Stimulated activated CD4-positive, alpha-beta T cell treated with anti-CD3 and anti-CD28 coated beads, Interleukin-2, amount 100 ng/mL, for 24 hours (primary cell): ENCODE data around the gene FTL.

Source experiments
- DNase-seq, 2 donors: peaks; one replicate each; pipeline ENCODE4 v3.0.0-alpha.2; 2020

Gene FTL

DNA sequence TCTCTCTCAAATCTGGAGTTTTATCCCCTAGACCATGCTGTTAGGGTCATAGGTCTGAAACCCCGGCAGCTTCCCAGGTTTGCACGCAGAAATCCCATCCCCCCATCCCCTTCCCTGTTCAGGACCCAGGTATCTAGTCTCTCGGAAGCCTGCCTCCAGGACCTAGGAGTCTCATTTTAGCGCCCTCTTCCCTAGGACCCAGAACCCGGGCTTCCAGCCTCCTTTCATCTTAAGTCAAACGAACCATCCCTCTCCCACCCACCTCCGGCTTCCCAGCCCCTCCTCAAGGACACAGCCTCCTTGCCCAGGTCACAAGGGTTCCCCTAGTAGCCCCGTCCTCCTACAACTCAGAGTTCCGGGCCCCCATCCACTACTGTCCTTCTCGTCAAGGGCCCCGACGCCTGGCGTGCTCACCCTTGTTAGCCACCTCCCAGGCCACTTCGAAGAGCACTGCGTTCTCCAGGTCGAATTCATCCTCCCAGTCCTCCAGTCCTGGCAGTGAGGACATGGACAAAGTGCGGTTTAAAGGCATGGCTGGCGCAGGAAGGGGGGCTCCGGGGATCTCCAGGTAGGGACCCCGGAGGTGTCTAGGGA is 27.6 kb downstream of the FTL start:
- DNase-seq, result peak in 1 of 2 donors; percentile 24

DNA sequence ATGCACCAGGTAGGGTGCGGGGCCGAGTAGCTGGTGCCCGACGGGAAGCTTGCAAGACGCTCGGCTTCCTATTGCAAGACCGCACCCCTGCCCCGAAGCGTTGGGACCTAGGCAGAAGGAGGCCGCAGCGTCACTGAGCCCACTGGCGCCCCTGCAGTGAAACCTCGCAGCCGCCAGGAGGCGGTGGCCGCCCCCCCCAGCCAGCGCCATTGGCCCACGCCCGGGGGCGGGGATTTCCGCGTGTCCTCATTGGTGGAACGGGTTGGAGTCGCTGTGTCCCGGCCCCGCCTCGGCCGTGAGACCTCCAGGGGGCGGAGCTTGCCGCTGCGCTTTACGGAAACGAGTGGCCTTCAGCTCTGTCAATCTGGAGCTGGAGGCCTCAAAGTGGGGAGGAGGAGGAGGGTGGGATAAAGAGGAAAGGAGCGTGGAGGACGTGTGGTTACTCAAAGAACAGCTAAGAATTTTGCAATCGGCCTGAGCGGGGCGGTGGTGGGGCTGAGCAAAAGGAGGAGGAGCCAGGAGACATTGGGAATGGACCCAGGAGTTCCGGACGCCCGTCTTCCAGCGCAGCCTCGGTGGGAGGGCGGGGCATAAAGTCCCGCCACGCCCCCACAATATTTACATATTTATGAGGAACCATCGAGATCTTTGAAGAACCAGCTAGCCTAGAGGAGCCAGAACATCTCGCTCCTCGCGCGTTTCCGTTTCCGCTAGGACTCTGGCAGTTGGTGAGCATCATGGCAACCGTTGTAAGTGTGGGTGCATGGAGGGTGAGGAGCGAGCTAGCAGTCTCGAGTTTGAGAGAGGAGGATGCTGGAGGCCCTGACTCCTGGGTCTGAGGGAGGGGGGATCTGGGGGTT is 28.3 kb downstream of the FTL start, which contains the start of the genes GYS1 and RUVBL2:
GYS1 (minus strand) TSS at position 135 of the 860 bp plus-strand sequence. CDS start 197 bp downstream, outside the sequence.
RUVBL2 (plus strand) TSS at position 713 of the 860 bp plus-strand sequence; CDS start at position 738, 25 bp downstream.
- DNase-seq, result peak; percentile 100

DNA sequence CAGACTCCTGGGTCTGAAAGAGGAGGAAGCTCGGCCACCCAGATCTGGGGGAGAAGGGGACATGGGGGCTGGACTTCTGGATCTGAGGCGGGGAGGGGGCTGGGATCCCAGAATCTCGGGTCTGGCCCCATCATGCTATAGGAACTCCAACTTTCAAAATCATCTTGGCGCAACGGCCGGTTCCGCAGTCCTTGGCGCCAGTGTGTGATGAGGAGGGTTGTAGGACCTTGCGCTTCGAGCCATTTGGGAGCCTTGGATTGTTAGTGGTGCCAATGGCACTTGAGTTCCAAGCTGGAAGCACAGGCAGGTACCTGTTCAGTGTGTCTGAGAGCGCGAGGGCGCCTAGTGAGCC is 28.9 kb downstream of the FTL start:
- DNase-seq, result no peak

DNA sequence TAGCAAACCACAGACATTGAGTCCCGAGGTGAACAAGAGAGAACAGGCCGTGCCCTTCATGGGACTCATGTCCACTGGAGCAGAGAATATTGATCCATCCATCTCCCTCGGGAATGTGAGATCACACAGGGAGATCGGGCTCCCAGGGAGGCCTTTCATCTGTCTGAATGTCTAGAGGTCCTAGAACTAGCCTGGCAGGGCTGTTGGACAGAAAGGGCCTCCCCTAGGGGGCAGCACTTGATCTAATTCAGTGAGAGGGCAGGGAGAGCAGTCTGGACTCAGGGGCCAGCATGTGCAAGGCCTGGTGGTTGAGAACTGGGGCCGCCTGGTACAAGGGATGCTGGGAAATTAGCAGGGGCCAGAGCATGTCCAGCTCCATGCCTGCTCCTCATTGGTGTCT is 32.9 kb downstream of the FTL start:
- peak; percentile 69 to 70 for DNase-seq

DNA sequence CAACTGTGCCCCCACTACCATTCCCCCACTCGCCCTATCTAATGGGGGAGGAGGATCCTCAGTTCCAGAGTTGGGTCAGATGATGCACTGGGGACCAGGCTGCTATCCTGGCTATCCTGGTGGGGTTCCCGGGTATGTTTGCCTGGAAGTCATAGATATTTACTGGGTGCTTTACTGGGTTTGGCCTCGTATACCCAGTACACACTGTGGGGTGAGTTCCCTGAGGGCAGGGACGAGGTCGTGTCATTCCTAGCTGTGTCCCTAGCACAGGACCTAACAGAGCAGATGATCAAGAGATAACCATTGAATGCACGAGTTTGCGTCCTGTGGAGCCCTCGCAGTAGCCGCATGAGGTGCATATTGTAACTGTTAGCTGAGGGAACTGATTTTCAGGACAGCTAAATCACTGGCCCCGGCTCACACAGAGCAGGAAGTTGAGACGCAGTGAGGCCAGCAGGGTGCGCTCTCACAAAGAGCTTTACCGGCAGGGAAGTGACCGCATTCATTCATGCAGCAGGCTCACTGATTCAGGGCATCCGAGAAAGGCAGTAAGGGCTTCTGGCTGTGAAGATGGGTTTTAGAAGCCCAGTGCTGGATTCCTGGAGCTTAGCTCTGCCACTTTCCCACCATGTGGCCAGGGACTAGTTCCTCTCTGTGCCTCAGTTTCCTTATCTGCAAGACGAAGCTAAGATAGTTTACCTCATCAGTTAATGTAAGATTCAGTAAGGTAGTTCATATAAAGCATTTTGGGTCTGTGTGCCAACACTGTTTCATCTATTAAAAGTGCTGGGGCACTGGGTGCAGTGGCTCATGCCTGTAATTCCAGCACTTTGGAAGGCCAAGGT is 34.6 kb downstream of the FTL start:
- DNase-seq, result peak; percentile 71 to 76

DNA sequence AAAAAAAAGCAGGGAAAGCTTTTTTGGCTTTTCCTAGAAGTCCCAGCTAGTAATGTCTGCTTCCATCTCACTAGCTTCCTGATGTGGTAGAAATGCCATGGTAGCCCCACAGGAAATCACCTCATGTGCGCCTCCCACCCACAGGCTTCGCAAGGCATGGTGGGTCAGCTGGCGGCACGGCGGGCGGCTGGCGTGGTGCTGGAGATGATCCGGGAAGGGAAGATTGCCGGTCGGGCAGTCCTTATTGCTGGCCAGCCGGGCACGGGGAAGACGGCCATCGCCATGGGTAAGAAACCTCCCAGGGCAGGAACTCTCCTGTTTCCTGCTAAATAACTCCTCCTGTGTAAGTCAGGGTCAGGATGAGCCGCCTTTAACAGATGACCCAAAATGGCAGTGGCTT is 39.0 kb downstream of the FTL start:
- DNase-seq, result no peak

DNA sequence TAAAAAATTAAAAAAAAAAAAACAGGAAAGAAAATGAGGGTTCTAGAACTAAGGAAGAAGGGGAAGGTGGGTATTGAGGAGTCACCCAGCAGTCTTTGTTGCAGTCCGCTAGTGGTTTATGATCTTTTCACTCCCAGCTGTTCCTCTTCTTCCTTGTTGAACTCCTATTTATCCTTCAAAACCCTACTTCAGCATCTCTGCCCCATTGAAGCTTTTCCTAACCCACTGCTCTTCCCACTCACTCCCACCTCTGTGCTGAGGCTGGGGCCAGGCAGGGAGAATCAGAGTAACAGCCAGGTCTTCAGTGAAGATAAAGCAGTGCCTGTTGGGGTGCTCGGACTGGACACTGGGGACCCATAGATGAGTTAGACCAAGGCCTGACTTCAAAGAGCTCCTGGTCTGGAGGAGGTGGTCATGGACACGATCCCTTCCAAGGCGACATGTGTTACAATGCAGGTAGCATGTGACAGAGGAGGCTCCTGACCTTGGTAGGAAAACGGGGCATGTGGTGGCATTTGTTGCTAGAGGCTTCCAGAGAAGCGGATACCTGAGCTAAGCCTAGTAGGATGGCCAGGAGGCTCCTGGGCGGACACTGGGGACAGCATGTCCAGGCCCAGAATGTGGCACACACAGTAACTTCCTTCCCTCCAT is 40.0 kb downstream of the FTL start:
- DNase-seq, result no peak

DNA sequence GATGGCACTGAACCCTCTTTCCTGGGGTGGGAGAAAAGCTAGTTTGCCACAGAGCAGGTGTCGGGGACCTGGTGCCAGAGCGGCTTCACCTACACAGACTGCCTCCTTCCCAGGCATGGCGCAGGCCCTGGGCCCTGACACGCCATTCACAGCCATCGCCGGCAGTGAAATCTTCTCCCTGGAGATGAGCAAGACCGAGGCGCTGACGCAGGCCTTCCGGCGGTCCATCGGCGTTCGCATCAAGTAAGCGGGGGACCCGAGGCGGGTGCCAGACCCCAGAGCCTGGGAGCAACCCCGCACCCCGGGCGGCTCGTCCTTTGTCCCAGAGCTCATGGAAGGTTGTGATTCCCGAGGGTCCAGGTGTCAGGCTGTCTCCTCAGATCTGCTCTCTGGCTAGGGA is 41.8 kb downstream of the FTL start:
- no peak for DNase-seq

DNA sequence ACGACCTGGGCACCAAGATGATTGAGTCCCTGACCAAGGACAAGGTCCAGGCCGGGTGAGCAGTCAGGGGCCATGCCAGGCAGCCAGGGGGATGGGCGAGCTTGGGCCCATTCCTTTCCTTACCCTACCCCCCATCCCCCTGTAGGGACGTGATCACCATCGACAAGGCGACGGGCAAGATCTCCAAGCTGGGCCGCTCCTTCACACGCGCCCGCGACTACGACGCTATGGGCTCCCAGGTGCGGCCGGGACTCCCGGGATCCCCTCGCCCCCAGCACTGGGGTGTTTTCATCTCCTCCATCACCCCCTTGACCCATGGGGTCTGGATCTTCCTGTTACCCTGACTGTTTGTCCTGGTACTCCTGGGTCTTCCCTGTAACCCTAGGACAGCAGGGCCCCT is 44.7 kb downstream of the FTL start:
- no peak for DNase-seq

DNA sequence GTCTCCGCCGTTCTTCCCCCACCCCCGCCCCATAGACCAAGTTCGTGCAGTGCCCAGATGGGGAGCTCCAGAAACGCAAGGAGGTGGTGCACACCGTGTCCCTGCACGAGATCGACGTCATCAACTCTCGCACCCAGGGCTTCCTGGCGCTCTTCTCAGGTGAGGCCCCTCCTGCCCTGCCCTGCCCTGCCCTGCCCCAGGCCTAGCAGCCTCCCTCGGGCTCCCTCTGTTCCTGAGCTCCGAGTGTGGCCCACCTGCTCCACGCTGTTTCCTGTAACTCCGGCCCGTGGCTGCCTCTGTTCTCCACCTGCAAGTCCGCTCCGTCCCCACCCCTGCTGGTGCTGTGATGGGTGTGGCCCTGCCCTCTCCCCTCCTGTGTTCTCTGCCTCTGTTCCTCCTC is 45.3 kb downstream of the FTL start:
- no peak for DNase-seq

DNA sequence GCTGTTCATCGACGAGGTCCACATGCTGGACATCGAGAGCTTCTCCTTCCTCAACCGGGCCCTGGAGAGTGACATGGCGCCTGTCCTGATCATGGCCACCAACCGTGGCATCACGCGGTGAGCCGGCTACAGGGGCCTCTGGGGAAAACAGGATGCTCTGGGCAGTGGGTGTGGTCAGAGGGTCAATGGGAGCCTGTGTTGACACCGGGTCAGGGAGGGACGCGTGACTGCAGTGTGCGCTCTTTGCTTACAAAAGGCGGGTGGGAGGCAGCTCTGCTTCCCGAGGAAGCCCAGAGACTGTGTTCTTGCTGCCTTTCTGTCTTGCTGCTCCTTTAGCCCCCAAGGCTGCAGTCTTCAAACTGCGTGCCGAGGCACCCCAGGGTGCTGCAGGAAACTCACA is 46.1 kb downstream of the FTL start:
- no peak for DNase-seq

DNA sequence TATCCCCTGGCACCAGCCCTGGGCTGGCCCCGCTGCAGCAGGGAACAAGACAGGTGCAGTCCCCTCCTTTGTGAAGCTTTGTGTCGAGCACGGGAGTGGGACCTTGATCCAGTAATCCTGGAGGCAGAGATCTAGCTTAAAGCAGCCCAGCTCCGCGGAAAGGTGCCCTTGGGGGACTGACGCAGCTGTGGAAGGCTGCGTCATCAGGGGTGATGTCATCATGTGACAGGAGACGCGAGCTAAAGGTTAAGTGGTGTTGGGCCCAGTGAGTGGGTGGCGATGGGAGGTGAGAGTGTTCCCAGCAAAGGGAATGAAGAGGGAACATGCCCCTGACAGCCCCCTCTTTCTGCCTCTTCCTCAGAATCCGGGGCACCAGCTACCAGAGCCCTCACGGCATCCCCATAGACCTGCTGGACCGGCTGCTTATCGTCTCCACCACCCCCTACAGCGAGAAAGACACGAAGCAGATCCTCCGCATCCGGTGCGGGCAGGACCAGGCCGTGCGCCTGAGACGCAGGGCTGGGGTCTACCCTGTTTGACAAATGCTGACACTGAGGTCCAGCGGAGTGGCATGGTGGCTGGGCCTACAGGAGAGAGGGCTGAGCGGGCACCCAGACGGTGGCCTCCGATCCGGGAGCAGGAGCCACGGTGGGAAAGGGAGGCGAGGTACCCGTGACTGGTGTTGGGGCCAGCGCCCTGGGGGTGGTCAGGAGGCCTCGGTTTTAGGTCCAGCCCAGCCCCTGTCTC is 49.2 kb downstream of the FTL start:
- no peak for DNase-seq

DNA sequence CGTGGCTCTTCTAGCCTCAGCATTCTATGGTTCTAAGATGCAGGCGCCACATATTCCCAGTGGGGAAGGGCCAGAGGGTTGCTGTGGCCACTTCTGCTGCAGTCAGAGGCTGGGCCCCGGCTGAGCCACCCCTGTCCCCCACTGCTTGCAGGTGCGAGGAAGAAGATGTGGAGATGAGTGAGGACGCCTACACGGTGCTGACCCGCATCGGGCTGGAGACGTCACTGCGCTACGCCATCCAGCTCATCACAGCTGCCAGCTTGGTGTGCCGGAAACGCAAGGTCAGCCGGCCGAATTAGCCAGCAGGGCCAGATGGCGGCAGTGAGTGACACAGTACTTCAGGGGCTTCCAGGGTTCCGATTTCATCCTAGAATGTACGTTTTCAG is 49.8 kb downstream of the FTL start:
- DNase-seq, result no peak

DNA sequence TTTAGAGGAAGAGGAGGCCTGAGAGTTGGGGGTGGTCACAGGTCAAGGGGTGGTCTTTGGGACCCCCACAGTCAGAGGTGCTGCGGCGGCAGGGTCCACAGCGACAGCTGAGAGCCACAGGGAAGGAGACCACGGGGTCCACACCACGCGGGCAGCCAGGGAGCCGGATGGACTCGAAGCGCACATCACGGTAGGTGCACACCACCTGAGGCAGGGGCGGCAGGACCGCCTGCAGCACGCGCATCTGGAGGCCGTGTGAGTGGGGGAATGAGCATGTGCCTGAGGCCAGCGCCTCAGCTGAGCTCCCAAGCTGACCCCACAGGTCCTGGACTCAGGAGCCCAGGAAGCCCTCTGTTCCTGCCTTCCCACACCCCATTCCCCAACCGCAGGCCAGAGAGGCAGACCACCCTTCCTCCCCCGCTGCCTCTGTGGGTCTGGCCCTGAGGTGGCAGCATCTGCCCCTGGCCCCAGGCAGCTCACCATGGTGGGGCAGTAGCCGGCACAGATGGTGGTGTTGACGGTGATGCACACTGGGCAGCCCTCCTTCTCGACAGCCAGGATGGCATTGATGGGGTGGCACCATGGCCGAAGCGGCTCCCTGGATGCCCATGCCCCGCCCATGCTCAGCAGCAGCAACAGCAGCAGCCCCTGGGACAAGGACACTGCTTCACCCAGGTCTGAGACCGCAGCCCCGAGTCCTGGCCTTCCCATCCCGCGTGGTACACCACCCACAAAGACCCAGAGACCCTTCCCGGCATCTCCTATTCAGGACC is 51.1 kb downstream of the FTL start:
- DNase-seq, result no peak
